ENCODE results near the gene CD72.
"Not testable (repeated sequence)": the region's sequence is repeated elsewhere in the genome, so short reads cannot be mapped to it uniquely, and the experiment has no call there.

The CD72 gene

DNA sequence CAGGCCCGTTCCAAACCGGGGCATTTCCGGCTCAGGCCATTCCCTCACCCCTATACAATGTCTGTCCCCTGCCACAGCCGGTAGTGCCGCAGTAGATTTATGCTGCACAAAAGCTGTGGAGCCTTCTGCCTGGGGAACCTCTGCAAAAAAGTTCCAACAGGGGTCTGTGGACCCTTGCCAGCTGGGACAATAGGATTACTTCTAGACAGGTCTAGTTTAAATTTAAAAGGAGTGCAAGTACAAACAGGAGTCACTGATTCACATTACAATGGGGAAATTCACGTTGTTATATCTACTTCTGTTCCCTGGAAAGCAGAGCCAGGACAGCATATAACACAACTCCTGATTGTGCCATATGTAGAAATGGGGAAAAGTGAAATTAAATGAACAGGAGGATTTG is 34.7 kb downstream of the CD72 start:
- not testable (repeated sequence) for DNase-seq

DNA sequence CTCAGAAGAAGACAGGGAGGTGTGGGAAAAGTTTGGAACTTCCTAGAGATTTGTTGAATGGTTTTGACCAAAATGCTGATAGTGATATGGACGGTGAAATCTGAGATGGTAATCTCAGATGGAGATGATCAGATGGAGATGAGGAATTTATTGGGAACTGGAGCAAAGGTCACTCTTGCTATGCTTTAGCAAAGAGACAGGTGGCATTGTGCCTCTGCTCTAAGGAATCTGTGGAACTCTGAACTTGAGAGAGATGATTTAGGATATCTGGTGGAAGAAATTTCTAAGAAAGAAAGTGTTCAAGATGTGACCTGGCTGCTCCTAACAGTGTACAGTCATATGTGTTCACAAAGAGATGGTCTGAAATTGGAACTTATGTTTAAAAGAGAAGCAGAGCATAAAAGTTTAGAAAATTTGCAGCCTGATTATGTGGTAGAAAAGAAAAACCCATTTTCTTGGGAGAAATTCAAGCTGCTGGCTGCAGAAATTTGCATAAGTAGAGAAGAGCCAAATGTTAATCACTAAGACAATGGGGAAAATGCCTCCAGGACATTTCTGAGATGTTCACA is 38.5 kb downstream of the CD72 start:
- DNase-seq, result not testable (repeated sequence)

- no peak for DNase-seq
Measured at GRCh38 chr9:35579130-35579529, 39.1 kb downstream of the CD72 start.

DNA sequence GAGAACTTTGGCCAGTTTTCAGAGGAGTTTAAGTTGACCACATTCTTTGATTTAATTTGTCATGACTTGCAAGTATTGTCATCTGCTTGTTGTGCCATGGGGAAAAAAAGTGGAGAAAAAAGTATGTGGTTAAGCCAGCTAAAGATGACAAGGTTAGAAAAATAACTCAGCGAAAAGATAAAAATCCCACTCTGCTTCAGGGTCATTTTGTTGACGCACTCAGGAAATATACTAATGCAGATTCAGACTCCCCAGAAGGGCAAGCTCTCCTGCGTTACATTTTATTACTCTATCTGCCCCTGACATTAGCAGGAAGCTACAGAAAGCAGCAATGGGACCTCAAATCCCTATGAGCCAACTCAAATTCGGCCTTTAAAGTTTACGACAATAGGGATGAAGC is 40.7 kb downstream of the CD72 start:
- no peak for DNase-seq

GRCh38 chr9:35575478-35575877 is 42.7 kb downstream of the CD72 start:
- no peak for DNase-seq

- no peak for DNase-seq
Measured at GRCh38 chr9:35574578-35575122, 43.6 kb downstream of the CD72 start.

DNA sequence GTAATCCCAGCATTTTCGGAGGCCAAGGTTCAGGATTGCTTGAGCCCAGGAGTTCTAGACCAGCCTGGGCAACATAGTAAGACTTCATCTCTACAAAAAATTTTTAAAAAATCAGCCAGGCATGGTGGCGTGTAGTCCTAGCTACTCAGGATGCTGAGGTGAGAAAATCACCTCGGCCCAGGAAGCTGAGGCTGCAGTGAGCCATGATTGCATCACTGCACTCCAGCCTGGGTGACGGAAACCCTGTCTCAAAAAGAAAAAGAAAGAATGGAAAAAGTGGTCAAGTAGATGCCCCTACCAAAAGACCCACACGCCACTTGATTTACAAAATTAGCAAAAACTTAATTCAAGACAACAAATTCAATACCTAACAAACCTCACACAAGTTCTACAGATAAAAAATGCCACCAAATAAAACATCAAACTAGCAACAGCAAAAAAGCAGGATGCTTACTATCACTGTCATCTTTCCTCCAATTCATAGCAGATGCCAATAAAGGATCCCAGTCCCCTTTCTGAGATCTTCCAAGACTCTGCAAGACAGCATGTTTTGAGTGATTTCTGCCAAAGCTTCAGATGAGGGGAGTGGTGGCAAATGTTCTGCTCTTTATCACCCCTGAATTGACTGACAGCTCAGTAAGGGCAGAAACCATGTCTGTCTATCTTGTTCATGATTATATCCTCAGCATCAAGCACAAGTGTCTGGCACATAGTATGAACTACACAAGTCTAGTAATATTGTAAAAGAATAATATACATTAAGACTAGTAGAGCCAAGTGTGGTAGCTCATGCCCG is 47.3 kb downstream of the CD72 start:
- no peak for DNase-seq

GRCh38 chr9:35569206-35569605 is 49.0 kb downstream of the CD72 start:
- no peak for DNase-seq

DNA sequence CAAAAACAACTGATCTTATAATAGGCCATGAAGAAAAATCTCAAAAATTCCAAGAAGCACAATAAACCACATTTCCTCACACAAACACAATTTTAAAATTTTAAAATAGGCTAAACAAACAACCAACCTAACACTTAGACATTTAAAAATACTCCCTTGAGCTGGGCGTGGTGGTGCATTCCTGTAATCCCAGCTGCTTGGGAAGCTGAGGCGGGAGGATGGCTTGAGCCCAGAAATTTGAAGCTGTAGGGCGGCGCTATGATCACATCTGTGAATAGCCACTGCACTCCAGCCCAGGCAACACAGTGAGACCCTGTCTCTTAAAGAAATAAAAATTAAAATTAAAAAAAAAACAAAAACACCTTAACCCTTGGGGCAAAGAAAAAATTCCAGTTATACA is 50.0 kb downstream of the CD72 start:
- DNase-seq, result no peak

- no peak for DNase-seq
Measured at GRCh38 chr9:35566417-35566816, 51.8 kb downstream of the CD72 start.

GRCh38 chr9:35564658-35565061 is 53.6 kb downstream of the CD72 start:
- no peak for DNase-seq

GRCh38 chr9:35563791-35564197 is 54.4 kb downstream of the CD72 start:
- DNase-seq, result no peak

GRCh38 chr9:35562895-35563780 is 55.1 kb downstream of the CD72 start:
- DNase-seq, result no peak

- no peak for DNase-seq
Measured at GRCh38 chr9:35561468-35562261, 56.5 kb downstream of the CD72 start.

- no peak for DNase-seq
Measured at GRCh38 chr9:35560625-35561337, 57.4 kb downstream of the CD72 start.
